ENCODE data around the gene HNF4A.

The HNF4A gene

DNA sequence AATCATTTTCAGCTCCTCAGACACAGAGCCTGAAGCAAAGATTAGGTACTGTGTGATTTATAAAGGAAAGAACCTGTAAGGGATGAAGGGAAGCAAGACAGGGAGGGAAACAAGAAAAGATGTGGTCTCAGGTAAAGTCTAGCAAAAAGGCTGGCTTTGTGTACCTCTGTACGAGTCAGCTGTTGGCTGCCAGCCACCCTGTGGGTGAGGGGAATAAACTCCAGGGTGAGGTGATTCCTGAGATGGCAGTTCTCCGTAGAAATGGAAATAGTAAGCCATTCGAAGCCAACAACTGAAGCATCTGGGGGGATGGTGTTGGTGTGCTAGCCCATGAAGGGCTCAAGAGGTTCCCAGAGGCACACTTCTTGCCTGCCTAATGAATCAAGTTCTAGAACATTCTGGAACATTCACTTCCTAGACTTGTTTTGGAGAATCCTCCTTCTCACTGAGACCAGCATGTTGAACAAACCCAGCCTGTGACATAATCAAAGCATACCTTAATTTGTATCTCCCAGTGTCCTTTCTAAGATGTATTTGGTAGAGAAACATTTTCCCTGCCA, 109.6 kb downstream of the HNF4A start:
- H2AFZ ChIP-seq (ENCODE audit: low read depth, low read length): no peak overlapping the region
- no peak overlapping the region for H3K27ac ChIP-seq (ENCODE audit: low read length)
- no peak overlapping the region for H3K4me2 ChIP-seq (ENCODE audit: insufficient read depth, low read length)
- H4K20me1 ChIP-seq (ENCODE audit: insufficient read depth, low read length): no peaks in the 10 kb centered on the region
- no peak for ATAC-seq (ENCODE audit: insufficient read depth, low read depth)
- no peaks in the 10 kb centered on the region for H3K36me3 ChIP-seq (ENCODE audit: insufficient read depth, low read length)
- no peaks in the 10 kb centered on the region for H3K4me1 ChIP-seq (ENCODE audit: insufficient read depth, low read length)
- H3K79me2 ChIP-seq (ENCODE audit: insufficient read depth, low read length): no peaks in the 10 kb centered on the region
- no peak overlapping the region for H3K4me3 ChIP-seq (ENCODE audit: low read depth in 1 of 2, low read length in 2 of 2)
- DNase-seq: no peak
- no peak overlapping the region for H3K9ac ChIP-seq (ENCODE audit: low read depth, low read length)
- no peaks in the 10 kb centered on the region for H3K9me3 ChIP-seq (ENCODE audit: insufficient read depth, low read length, severe bottlenecking)
- TF ChIP-seq EZH2 (IDR thresholded peaks at IDR 0.05; ENCODE audit: borderline replicate concordance, low read depth, low read length, severe bottlenecking): no peak
- TF ChIP-seq, protein P1, sequence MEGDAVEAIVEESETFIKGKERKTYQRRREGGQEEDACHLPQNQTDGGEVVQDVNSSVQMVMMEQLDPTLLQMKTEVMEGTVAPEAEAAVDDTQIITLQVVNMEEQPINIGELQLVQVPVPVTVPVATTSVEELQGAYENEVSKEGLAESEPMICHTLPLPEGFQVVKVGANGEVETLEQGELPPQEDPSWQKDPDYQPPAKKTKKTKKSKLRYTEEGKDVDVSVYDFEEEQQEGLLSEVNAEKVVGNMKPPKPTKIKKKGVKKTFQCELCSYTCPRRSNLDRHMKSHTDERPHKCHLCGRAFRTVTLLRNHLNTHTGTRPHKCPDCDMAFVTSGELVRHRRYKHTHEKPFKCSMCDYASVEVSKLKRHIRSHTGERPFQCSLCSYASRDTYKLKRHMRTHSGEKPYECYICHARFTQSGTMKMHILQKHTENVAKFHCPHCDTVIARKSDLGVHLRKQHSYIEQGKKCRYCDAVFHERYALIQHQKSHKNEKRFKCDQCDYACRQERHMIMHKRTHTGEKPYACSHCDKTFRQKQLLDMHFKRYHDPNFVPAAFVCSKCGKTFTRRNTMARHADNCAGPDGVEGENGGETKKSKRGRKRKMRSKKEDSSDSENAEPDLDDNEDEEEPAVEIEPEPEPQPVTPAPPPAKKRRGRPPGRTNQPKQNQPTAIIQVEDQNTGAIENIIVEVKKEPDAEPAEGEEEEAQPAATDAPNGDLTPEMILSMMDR (IDR thresholded peaks at IDR 0.05; ENCODE audit: borderline replicate concordance, extremely low read depth, low read length, poor library complexity, severe bottlenecking): no peak
- H3K27me3 ChIP-seq (ENCODE audit: insufficient read depth, low read length, poor library complexity): peaks cover 3% of the 10 kb centered on the region

DNA sequence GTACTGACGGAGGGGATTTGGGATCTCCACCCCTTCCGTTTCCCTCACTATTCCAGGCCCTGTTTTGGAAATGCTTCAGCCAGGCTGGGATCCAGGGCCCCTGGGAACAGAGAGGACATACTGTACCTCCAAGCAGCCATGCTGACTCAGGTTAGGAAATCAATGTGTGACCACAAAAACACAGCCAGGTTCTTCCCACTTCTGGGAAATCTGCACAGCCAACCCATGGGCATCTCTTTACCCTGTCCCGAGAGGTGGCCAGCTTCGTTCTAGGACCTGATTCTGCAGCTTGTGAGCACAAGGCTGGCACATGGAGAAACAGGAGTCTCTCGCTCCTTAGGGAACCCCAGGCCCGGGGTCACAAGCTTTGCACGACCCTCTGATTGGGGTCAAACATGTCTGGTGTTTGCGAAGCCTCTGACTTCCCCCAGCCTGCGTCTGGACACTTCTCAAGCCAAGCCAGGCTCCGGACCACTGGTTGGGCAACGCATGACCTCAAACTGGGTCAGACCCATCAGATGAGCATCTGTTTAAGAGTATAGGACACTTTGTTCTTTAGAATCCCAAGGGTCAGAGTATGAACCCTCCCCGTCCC, 111.9 kb downstream of the HNF4A start:
- H3K4me3 ChIP-seq (ENCODE audit: low read depth in 1 of 2, low read length in 2 of 2): no peak overlapping the region
- no peak for DNase-seq
- H3K4me2 ChIP-seq (ENCODE audit: insufficient read depth, low read length): no peak overlapping the region
- no peaks in the 10 kb centered on the region for H3K79me2 ChIP-seq (ENCODE audit: insufficient read depth, low read length)
- H3K27me3 ChIP-seq (ENCODE audit: insufficient read depth, low read length, poor library complexity): no peaks in the 10 kb centered on the region
- no peaks in the 10 kb centered on the region for H4K20me1 ChIP-seq (ENCODE audit: insufficient read depth, low read length)
- ATAC-seq (ENCODE audit: insufficient read depth, low read depth): no peak
- H2AFZ ChIP-seq (ENCODE audit: low read depth, low read length): no peak overlapping the region
- H3K27ac ChIP-seq (ENCODE audit: low read length): no peak overlapping the region
- no peaks in the 10 kb centered on the region for H3K4me1 ChIP-seq (ENCODE audit: insufficient read depth, low read length)
- no peak for TF ChIP-seq EZH2 (IDR thresholded peaks at IDR 0.05; ENCODE audit: borderline replicate concordance, low read depth, low read length, severe bottlenecking)
- TF ChIP-seq, protein P1 (IDR thresholded peaks at IDR 0.05; ENCODE audit: borderline replicate concordance, extremely low read depth, low read length, poor library complexity, severe bottlenecking): no peak
- no peak overlapping the region for H3K9ac ChIP-seq (ENCODE audit: low read depth, low read length)
- no peaks in the 10 kb centered on the region for H3K9me3 ChIP-seq (ENCODE audit: insufficient read depth, low read length, severe bottlenecking)
- no peaks in the 10 kb centered on the region for H3K36me3 ChIP-seq (ENCODE audit: insufficient read depth, low read length)

DNA sequence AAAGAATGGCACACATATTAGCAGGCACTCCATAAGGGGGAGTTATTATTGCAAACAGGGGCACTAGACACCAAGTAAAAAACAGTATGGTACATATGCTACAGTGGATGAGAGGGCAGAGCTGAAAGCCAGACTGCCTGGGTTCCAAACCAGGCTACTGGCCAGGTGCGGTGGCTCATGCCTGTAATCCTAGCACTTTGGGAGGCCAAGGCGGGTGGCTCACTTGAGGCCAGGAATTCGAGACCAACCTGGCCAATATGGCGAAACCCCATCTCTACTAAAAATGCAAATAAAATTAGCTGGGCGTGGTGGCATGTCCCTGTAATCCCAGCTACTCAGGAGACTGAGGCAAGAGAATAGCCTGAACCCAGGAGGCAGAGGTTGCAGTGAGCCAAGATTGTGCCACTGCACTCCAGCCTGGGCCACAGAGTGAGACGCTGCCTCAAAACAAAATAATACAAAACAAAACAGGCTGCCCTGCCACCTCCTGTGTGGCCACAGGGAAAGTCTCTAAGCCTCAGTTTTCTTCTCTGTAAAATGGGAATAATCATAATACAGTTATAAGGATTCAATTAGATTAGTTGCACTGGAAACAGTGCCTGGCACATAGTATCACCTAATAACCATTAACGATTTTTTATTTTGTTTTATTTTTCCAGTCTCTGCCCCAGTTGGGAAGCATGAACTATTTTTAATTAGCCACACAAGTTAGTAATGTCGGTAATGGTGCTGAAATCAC, 112.7 kb downstream of the HNF4A start:
- Histone ChIP-seq H3K4me1 (ENCODE audit: insufficient read depth, low read length) (no peaks in the 10 kb centered on the region), H2AFZ (ENCODE audit: low read depth, low read length) (no peak overlapping the region), H3K9ac (ENCODE audit: low read depth, low read length) (no peak overlapping the region), H3K27me3 (ENCODE audit: insufficient read depth, low read length, poor library complexity) (no peaks in the 10 kb centered on the region), H3K4me3 (ENCODE audit: low read depth in 1 of 2, low read length in 2 of 2) (no peak overlapping the region), H3K27ac (ENCODE audit: low read length) (no peak overlapping the region), H4K20me1 (ENCODE audit: insufficient read depth, low read length) (no peaks in the 10 kb centered on the region), H3K4me2 (ENCODE audit: insufficient read depth, low read length) (no peak overlapping the region), H3K79me2 (ENCODE audit: insufficient read depth, low read length) (no peaks in the 10 kb centered on the region), H3K9me3 (ENCODE audit: insufficient read depth, low read length, severe bottlenecking) (no peaks in the 10 kb centered on the region), H3K36me3 (ENCODE audit: insufficient read depth, low read length) (no peaks in the 10 kb centered on the region)
- no peak for TF ChIP-seq EZH2 (IDR thresholded peaks at IDR 0.05; ENCODE audit: borderline replicate concordance, low read depth, low read length, severe bottlenecking)
- TF ChIP-seq, protein P1 (IDR thresholded peaks at IDR 0.05; ENCODE audit: borderline replicate concordance, extremely low read depth, low read length, poor library complexity, severe bottlenecking): no peak
- ATAC-seq (ENCODE audit: insufficient read depth, low read depth): no peak
- DNase-seq: no peak
